D721Med (cell line): ENCODE data around the gene FRAT1.

Source experiments
- DNase-seq: peaks from one replicate; pipeline ENCODE4 v3.0.0; 2011; ENCODE audit warnings: low spot score; ENCODE audit not compliant: insufficient read length
- FAIRE-seq: peaks from 2 replicates; lab custom pipeline; 2011; peaks lifted over from hg19 to GRCh38; lab: Jason Lieb, UNC
- TF ChIP-seq, protein P1 (sequence below): IDR thresholded peaks from 2 replicates; pipeline ENCODE4 v1.5.1; 2012; ENCODE audit warnings: mild to moderate bottlenecking, control low read depth; ENCODE audit not compliant: insufficient read depth; ENCODE audit errors: missing control alignments

FRAT1 gene

GRCh38 chr10:97367126-97367649 lies 48.1 kb downstream of the FRAT1 start:
- TF ChIP-seq, protein P1, sequence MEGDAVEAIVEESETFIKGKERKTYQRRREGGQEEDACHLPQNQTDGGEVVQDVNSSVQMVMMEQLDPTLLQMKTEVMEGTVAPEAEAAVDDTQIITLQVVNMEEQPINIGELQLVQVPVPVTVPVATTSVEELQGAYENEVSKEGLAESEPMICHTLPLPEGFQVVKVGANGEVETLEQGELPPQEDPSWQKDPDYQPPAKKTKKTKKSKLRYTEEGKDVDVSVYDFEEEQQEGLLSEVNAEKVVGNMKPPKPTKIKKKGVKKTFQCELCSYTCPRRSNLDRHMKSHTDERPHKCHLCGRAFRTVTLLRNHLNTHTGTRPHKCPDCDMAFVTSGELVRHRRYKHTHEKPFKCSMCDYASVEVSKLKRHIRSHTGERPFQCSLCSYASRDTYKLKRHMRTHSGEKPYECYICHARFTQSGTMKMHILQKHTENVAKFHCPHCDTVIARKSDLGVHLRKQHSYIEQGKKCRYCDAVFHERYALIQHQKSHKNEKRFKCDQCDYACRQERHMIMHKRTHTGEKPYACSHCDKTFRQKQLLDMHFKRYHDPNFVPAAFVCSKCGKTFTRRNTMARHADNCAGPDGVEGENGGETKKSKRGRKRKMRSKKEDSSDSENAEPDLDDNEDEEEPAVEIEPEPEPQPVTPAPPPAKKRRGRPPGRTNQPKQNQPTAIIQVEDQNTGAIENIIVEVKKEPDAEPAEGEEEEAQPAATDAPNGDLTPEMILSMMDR, result no peak
- FAIRE-seq, result no peak
- DNase-seq, result no peak
